GM12892 (cell line): Measurements from ENCODE around the gene LGALSL.

ENCODE experiments used
- POLR2A ChIP-seq: IDR thresholded peaks from 2 replicates; pipeline ENCODE4 v1.6.1; 2011; ENCODE audit warnings: low read depth, low read length, control low read depth
- POLR2AphosphoS5 ChIP-seq: IDR thresholded peaks from 2 replicates; pipeline ENCODE4 v1.6.1; 2011; ENCODE audit warnings: low read depth, low read length, control low read depth
- TAF1 ChIP-seq: IDR thresholded peaks from 2 replicates; pipeline ENCODE4 v1.6.1; 2011; ENCODE audit warnings: low read depth, mild to moderate bottlenecking, control low read depth, low read length, borderline replicate concordance

DNA sequence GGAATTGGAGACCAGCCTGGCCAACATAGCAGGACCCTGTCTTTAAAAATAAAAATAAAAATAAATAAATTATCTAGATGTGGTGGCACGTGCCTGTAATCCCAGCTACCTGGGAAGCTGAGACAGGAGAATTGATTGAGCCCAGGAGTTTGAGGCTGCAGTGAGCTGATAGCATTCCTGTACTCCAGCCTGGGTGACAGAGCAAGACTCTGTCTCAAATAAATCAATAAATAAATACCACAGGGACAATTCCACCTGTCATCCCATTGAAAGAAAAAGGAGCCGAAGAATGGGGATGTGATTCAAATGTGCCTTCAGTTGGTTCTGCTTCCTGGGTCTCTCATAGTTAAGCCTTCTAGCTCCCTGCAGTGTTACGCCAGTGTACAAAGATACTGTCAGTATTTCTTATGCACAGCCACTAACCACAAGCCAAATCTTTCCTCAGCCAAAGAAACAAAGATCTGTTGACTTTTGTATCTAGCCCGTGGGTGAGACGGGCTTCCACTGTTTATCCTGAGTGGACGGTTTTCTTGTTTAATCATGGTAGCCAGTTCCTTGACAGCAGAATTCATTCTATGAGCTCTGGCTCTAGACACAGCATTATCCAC is 12.6 kb downstream of the LGALSL start:
- no peak for TF ChIP-seq TAF1
- TF ChIP-seq POLR2AphosphoS5, result no peak
- no peak for TF ChIP-seq POLR2A
